ENCODE data around the gene POR.

- TF ChIP-seq EZH2 (IDR thresholded peaks at IDR 0.05; ENCODE audit: borderline replicate concordance, low read depth, low read length, poor library complexity, severe bottlenecking), result no peak
- TF ChIP-seq, protein P1, sequence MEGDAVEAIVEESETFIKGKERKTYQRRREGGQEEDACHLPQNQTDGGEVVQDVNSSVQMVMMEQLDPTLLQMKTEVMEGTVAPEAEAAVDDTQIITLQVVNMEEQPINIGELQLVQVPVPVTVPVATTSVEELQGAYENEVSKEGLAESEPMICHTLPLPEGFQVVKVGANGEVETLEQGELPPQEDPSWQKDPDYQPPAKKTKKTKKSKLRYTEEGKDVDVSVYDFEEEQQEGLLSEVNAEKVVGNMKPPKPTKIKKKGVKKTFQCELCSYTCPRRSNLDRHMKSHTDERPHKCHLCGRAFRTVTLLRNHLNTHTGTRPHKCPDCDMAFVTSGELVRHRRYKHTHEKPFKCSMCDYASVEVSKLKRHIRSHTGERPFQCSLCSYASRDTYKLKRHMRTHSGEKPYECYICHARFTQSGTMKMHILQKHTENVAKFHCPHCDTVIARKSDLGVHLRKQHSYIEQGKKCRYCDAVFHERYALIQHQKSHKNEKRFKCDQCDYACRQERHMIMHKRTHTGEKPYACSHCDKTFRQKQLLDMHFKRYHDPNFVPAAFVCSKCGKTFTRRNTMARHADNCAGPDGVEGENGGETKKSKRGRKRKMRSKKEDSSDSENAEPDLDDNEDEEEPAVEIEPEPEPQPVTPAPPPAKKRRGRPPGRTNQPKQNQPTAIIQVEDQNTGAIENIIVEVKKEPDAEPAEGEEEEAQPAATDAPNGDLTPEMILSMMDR (conservative IDR thresholded peaks at IDR 0.05; ENCODE audit: low read depth, low read length), result no peak
These were observed 23.2 kb downstream of the POR start for GRCh38 chr7:75937958-75938786.

Data from A673 (cell line).